KMS-11 (cell line): ENCODE results near the gene PIERCE2.
"Not testable (repeated sequence)": the region's sequence is repeated elsewhere in the genome, so short reads cannot be mapped to it uniquely, and the experiment has no call there.

Experiments
- H2AFZ ChIP-seq: fragments of 200-600 bp; sonication (generic); 2 replicates; pipeline ENCODE4 v1.6.1; 2016; ENCODE audit warnings: antibody characterized with exemption, mixed run types, low read depth
- H3K27ac ChIP-seq: fragments of 200-600 bp; sonication (generic); 2 replicates; pipeline ENCODE4 v1.6.1; 2016; ENCODE audit warnings: mild to moderate bottlenecking, mixed run types
- H3K27me3 ChIP-seq: fragments of 200-600 bp; sonication (generic); 2 replicates; pipeline ENCODE4 v1.6.1; 2017; ENCODE audit warnings: mild to moderate bottlenecking, low read depth, mixed run types, moderate library complexity; ENCODE audit not compliant: insufficient read depth
- H3K36me3 ChIP-seq: fragments of 200-600 bp; sonication (generic); 2 replicates; pipeline ENCODE4 v1.6.1; 2017; ENCODE audit warnings: mild to moderate bottlenecking, mixed run types; ENCODE audit not compliant: insufficient read depth
- H3K4me1 ChIP-seq: fragments of 200-600 bp; sonication (generic); 2 replicates; pipeline ENCODE4 v1.6.1; 2016; ENCODE audit warnings: mild to moderate bottlenecking, low read depth, mixed run types; ENCODE audit not compliant: poor library complexity, severe bottlenecking
- H3K4me2 ChIP-seq: fragments of 200-600 bp; sonication (generic); 2 replicates; pipeline ENCODE4 v1.7.0; 2016; ENCODE audit warnings: mild to moderate bottlenecking, mixed run types
- H3K4me3 ChIP-seq: fragments of 200-600 bp; sonication (generic); IDR thresholded peaks from 2 replicates; pipeline ENCODE4 v1.6.1; 2017; ENCODE audit warnings: low read depth, low read length, mixed read lengths; ENCODE audit not compliant: insufficient read depth
- H3K79me2 ChIP-seq: fragments of 200-600 bp; sonication (generic); 2 replicates; pipeline ENCODE4 v1.6.1; 2016; ENCODE audit warnings: low read depth, mixed run types; ENCODE audit not compliant: insufficient read depth
- H3K9ac ChIP-seq: fragments of 200-600 bp; sonication (generic); 2 replicates; pipeline ENCODE4 v1.6.1; 2016; ENCODE audit warnings: mild to moderate bottlenecking, mixed run types
- H4K20me1 ChIP-seq: fragments of 200-600 bp; sonication (generic); 2 replicates; pipeline ENCODE4 v1.6.1; 2016; ENCODE audit warnings: mild to moderate bottlenecking, mixed run types; ENCODE audit not compliant: insufficient read depth
- CTCF ChIP-seq: fragments of 200-600 bp; sonication (generic); conservative IDR thresholded peaks from 2 replicates; pipeline ENCODE4 v1.6.1; 2017; ENCODE audit warnings: low read depth, mild to moderate bottlenecking, antibody characterized with exemption, low read length, moderate library complexity, mixed read lengths

PIERCE2 gene

GRCh38 chr15:55420171-55420866, 12.0 kb downstream of the PIERCE2 start:
- Histone ChIP-seq H3K4me3 (no peak overlapping the region), H3K79me2 (no peaks in the 10 kb centered on the region), H3K36me3 (no peaks in the 10 kb centered on the region), H3K27me3 (no peaks in the 10 kb centered on the region), H3K4me1 (no peaks in the 10 kb centered on the region), H3K27ac (no peak overlapping the region), H2AFZ (no peak overlapping the region), H3K4me2 (no peak overlapping the region), H3K9ac (no peak overlapping the region), H4K20me1 (no peaks in the 10 kb centered on the region)
- no peak for TF ChIP-seq CTCF

- H3K36me3 ChIP-seq = no peaks in the 10 kb centered on the region
- no peaks in the 10 kb centered on the region for H3K79me2 ChIP-seq
- H3K27me3 ChIP-seq = no peaks in the 10 kb centered on the region
- no peak overlapping the region for H3K27ac ChIP-seq
- H4K20me1 ChIP-seq = no peaks in the 10 kb centered on the region
- H2AFZ ChIP-seq = no peak overlapping the region
- H3K9ac ChIP-seq = no peak overlapping the region
- no peaks in the 10 kb centered on the region for H3K4me1 ChIP-seq
- no peak overlapping the region for H3K4me3 ChIP-seq
- H3K4me2 ChIP-seq = no peak overlapping the region
- TF ChIP-seq CTCF = no peak
Observed at GRCh38 chr15:55422089-55422488, 13.8 kb downstream of the PIERCE2 start.

DNA sequence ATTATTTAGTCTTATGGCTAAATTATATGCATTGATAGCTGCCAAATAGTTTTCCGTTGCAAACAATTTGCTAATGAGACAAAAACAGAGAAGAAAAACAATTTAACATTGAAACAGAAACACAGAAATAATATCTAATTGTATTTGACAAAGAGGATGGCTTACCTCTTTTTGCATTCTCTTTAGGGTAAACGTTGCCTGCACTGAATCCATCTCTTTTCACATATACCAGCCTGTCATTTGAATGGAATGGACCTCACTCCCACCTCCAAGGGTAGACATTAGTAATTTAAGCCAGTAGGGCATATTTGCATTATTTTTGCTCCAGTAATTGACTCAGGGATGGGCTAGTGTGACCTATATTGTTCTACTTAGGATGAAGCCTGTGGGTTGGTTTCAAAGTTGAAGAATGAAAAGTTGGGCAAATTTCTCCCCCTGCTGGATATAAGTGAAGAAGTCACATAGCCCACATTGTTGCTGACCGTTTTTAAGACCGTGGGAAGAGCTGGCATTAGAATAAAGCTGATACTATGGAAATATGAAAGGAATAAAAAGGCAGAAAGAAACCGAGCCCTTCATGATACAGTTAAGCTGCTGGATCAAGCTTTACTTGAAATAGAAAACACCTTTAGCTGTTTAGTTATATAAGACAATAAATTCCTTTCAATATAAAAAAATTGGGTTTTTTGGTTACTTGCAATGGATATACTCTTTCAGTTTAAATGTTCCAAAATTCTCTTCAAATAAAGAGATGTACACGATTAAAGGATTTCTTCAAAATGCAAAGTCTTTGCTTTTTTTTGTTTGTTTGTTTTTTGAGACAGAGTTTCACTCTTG, 26.9 kb downstream of the PIERCE2 start:
- Histone ChIP-seq H4K20me1 (no peaks in the 10 kb centered on the region), H3K4me1 (peaks cover 12% of the 10 kb centered on the region), H3K4me3 (no peak overlapping the region), H3K27ac (no peak overlapping the region), H3K79me2 (no peaks in the 10 kb centered on the region), H3K4me2 (no peak overlapping the region), H3K9ac (no peak overlapping the region), H3K36me3 (no peaks in the 10 kb centered on the region), H2AFZ (no peak overlapping the region), H3K27me3 (no peaks in the 10 kb centered on the region)
- peak; percentile 72 for TF ChIP-seq CTCF

GRCh38 chr15:55443141-55443540, 34.8 kb downstream of the PIERCE2 start:
- H3K27me3 ChIP-seq, H3K4me1 ChIP-seq, H3K79me2 ChIP-seq, H3K36me3 ChIP-seq, H3K27ac ChIP-seq, H3K4me3 ChIP-seq, H3K9ac ChIP-seq, H3K4me2 ChIP-seq, H4K20me1 ChIP-seq, H2AFZ ChIP-seq: not testable (repeated sequence)

DNA sequence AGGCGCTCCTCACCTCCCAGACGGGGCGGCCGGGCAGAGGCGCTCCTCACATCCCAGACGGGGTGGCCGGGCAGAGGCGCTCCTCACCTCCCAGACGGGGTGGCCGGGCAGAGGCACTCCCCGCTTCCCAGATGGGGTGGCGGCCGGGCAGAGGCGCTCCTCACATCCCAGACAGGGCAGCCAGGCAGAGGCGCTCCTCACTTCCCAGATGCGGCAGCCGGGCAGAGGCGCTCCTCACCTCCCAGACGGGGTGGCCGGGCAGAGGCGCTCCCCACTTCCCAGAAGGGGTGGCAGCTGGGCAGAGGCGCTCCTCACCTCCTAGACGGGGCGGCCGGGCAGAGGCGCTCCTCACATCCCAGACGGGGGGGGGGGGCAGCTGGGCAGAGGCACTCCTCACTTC, 37.6 kb downstream of the PIERCE2 start:
- H4K20me1 ChIP-seq, H3K4me2 ChIP-seq, H3K27ac ChIP-seq, H3K4me3 ChIP-seq, H3K79me2 ChIP-seq, H3K27me3 ChIP-seq, H2AFZ ChIP-seq, H3K36me3 ChIP-seq, H3K4me1 ChIP-seq, H3K9ac ChIP-seq: not testable (repeated sequence)

DNA sequence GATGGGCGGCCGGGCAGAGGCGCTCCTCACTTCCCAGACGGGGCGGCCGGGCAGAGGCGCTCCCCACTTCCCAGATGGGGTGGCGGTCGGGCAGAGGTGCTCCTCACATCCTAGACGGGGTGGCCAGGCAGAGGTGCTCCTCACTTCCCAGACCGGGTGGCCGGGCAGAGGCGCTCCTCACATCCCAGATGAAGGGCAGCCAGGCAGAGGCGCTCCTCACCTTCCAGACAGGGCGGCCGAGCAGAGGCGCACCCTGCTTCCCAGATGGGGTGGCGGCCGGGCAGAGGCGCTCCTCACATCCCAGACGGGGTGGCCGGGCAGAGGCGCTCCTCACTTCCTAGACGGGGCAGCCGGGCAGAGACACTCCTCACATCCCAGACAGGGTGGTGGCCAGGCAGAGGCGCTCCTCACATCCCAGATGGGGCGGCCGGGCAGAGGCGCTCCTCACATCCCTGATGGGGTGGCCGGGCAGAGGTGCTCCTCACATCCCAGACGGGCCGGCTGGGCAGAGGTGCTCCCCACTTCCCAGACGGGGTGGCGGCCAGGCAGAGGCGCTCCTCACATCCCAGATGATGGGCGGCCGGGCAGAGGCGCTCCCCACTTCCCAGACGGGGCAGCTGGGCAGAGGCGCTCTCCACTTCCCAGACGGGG, 38.2 kb downstream of the PIERCE2 start:
- H3K27me3 ChIP-seq, H2AFZ ChIP-seq: not testable (repeated sequence)

GRCh38 chr15:55447030-55447394, 38.7 kb downstream of the PIERCE2 start:
- H3K27ac ChIP-seq, H3K4me3 ChIP-seq, H3K4me1 ChIP-seq, H3K79me2 ChIP-seq, H2AFZ ChIP-seq, H3K4me2 ChIP-seq, H3K27me3 ChIP-seq, H4K20me1 ChIP-seq, H3K9ac ChIP-seq, H3K36me3 ChIP-seq: not testable (repeated sequence)

More for the DNA sequence above, 38.2 kb downstream of the PIERCE2 start:
- H3K4me1 ChIP-seq, H3K4me3 ChIP-seq, H3K27ac ChIP-seq, H3K4me2 ChIP-seq, H4K20me1 ChIP-seq, H3K79me2 ChIP-seq, H3K9ac ChIP-seq, H3K36me3 ChIP-seq: not testable (repeated sequence)
